ENCODE data around the gene LHFPL3.

DNA sequence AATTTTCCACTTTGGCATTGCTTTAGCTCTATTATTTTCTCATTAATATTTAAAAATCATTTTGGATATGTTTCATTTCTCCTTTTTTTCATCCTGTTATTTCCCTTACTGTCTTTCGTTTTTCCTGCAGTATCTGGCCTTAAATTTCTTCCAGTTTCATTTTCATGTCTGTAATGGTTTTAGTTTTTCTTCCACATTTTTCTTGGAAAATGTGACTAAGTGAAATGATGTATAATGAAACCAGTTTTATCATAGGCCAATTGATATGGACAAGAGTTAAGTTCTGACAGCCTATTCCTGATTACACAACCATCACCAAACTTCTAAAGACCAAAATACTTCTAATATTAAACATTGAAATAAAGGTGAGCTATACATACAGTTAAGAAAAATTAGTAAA, 158.5 kb downstream of the LHFPL3 start:
- TF ChIP-seq, protein P1, sequence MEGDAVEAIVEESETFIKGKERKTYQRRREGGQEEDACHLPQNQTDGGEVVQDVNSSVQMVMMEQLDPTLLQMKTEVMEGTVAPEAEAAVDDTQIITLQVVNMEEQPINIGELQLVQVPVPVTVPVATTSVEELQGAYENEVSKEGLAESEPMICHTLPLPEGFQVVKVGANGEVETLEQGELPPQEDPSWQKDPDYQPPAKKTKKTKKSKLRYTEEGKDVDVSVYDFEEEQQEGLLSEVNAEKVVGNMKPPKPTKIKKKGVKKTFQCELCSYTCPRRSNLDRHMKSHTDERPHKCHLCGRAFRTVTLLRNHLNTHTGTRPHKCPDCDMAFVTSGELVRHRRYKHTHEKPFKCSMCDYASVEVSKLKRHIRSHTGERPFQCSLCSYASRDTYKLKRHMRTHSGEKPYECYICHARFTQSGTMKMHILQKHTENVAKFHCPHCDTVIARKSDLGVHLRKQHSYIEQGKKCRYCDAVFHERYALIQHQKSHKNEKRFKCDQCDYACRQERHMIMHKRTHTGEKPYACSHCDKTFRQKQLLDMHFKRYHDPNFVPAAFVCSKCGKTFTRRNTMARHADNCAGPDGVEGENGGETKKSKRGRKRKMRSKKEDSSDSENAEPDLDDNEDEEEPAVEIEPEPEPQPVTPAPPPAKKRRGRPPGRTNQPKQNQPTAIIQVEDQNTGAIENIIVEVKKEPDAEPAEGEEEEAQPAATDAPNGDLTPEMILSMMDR (IDR thresholded peaks at IDR 0.05) = no peak
- no peak for TF ChIP-seq POLR2A (IDR thresholded peaks at IDR 0.05)

Measured in adrenal gland (tissue), 5 donors.